Activated T-helper 1 cell treated with anti-CD3 and anti-CD28 coated beads, Interleukin-2, amount 50 U/mL, for 16 hours (primary cell): ENCODE data around the gene ZC3HAV1.
"Not testable (repeated sequence)": the region's sequence is repeated elsewhere in the genome, so short reads cannot be mapped to it uniquely, and the experiment has no call there.

Source experiments
- DNase-seq, 2 donors: peaks; one replicate each; pipeline ENCODE4 v3.0.0-alpha.2; 2020; ENCODE audit warnings: low read depth in 1 of 2, low spot score in 1 of 2

Gene ZC3HAV1

DNA sequence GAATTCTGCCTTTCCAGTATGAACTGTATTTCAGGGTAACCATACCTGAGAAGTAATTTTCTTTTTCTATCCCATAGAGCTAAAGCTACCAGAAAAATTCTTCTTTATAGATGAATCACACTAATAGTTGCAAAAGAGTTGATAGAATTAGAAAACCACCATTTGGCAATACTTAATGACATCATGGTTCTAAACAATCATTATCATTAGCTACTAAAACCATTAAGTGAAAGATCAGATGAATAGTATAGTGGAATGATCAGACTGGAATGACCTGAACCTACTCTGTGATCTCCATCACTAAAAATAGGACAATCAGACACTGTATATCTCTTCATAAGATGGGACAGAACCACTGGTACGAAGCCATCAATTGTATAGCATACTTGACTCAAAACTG is 53.8 kb downstream of the ZC3HAV1 start:
- DNase-seq, result no peak

DNA sequence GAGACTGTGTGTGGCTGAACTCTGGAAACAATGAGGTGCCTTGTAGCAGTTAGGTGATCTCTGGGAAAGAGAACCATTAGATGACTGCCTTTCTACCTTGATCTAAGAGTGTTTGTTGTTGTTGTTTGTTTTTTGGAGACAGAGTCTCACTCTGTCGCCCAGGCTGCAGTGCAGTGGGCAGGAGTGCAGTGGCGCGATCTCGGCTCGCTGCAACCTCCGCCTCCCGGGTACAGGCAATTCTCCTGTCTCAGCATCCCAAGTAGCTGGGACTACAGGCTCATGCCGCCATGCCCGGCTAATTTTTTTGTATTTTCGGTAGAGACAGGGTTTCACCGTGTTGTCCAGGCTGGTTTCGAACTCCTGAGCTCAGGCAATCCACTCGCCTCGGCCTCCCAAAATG is 54.9 kb downstream of the ZC3HAV1 start:
- DNase-seq, result not testable (repeated sequence)

GRCh38 chr7:139054101-139054500 is 55.4 kb downstream of the ZC3HAV1 start:
- DNase-seq, result no peak

GRCh38 chr7:139051655-139052054 is 57.9 kb downstream of the ZC3HAV1 start:
- DNase-seq, result no peak

GRCh38 chr7:139049936-139050335 is 59.6 kb downstream of the ZC3HAV1 start:
- DNase-seq, result no peak

GRCh38 chr7:139049111-139049510 is 60.4 kb downstream of the ZC3HAV1 start:
- no peak for DNase-seq

- no peak for DNase-seq
These were observed 61.5 kb downstream of the ZC3HAV1 start for GRCh38 chr7:139047970-139048369.

GRCh38 chr7:139046143-139046542 is 63.4 kb downstream of the ZC3HAV1 start:
- DNase-seq, result no peak

DNA sequence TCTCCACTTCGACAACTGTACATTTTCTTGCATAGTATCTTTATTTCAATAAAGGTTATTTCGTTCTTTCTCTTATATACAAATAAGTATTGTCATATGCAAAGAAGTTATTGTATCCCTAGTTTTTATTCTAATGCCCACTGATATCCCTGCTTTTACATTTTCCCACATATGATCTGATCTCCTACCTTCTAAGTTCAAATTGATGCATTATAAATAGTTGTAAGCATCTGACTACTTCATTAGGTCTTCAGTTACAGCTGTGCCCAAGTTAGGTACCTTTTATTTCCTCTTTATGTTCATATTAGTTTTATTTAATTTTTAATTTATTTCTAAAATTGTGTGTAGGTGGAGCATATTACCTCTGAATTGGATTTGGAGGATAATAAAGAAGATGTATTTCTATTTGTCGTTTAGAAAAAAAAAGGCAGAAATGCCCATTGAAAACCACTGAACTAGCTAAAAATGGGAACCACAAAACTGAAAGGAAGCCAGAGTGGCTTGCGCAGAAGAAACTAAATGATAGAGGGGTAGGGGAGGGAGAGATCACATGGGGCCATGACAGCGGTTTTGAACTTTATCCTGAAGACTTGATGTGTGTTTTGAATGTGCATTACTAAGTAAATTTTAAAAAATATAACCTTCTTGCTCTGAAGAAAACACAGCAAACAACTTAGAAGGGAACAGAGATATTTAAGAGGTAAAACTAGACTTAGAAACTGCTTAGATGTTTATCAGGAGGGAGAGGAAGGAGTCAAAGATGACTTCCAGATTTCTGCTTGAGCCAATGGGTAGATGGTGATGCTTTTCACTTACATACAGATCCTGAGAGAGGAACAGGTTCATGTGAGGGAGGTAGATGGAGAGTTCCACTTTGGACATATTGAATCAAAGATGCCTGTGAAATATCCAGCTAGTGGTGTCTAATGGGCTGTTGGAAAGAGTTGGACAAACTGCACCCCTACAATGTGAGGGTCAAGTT is 64.4 kb downstream of the ZC3HAV1 start:
- DNase-seq, result no peak

GRCh38 chr7:139043823-139044812 is 65.4 kb downstream of the ZC3HAV1 start:
- DNase-seq, result peak; percentile 51 to 55

DNA sequence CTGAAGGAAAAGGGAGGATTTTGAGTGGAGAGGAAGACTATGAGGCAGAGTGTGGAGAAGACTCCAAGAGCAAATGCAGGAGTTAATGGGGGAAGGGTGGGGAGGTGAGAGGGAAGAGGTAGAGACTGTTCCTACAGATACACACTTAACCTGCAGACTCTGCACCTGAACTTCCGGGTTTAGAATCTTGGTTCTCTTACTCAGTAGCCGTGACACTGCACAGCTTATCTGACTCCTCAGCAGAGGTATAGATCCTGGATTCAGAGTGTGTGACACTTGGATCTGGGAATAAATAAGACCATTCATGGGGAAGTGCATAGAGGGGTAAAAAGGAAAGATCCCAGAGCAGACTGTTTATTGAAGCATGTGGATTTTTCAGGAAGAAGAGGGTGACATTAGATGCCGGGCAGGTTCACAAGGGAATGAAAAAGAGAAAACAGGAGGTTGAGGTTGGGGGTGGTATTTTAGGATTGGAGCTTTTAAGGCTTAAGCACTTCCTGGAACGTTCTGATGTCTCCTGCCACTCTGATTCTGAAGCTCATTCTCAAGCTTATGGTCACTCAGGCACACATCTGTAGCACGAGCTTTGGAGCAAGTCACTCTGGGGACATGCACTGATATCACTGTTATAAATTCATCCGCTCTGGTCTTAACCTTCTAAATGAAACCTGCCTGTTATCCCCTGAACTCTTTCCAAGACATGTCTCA is 68.0 kb downstream of the ZC3HAV1 start:
- DNase-seq, result no peak

DNA sequence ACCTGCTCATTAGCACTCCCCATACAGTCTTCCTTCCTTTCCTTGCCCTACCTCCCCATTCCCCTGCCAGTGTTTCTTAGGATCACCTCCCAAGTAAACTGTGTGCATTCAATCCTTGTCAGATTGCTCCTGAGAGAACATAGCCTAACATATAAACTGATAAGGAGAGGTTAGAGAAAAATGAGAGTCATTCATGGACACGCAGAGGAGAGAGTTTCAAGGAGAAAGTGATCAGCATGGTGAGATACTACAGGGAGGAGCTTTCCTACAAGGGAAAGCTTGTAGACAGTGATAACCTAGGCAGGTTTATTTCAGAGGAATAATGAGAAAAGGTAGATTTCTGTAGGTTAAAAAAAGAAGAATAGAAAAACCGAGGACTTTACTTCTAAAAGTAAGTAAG is 70.8 kb downstream of the ZC3HAV1 start:
- DNase-seq, result no peak

- no peak for DNase-seq
These were observed 72.6 kb downstream of the ZC3HAV1 start for GRCh38 chr7:139036901-139037300.

DNA sequence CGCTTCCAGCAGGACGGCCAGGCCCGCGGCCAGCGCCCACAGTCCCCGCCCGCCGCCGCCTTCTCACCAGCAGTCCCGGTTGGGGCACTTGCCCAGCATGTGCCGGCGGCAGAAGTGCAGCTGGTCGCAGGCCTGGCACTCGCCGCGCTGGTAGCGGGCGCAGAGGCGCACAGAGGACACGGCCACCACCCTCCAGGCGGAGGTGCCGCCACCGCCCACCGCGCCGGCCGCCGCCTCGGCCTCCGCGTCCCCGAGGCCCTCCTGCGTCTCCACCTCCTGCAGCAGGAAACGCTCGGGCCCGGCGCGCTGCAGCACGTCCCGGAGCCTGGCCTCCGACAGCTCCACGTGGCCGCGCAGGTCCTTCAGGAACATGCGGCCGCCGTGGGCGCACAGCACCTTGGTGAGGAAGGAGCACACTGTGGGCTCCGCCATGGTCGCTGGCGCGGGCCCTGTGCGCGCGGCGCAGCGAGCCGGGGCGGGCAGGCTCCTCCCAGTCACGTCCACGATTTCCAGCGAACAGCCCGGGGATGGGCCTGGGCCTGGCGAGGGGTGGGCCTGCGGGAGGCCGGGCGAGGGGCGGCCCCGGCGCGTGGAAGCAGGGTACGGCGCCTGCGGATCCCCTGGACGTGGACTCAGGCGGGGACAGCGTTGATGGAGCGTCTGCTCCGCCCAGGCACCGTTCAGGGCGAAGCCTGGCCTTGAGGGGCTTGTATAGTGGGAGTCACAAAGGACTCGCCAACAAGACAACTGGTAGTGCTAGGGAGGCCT is 73.8 kb downstream of the ZC3HAV1 start, which contains the start of gene ZC3HAV1L:
Gene ZC3HAV1L, minus strand, starts transcription at position 457 of the 768 bp plus-strand sequence. Its CDS starts 25 bp downstream, at position 432.
- DNase-seq, result no peak

DNA sequence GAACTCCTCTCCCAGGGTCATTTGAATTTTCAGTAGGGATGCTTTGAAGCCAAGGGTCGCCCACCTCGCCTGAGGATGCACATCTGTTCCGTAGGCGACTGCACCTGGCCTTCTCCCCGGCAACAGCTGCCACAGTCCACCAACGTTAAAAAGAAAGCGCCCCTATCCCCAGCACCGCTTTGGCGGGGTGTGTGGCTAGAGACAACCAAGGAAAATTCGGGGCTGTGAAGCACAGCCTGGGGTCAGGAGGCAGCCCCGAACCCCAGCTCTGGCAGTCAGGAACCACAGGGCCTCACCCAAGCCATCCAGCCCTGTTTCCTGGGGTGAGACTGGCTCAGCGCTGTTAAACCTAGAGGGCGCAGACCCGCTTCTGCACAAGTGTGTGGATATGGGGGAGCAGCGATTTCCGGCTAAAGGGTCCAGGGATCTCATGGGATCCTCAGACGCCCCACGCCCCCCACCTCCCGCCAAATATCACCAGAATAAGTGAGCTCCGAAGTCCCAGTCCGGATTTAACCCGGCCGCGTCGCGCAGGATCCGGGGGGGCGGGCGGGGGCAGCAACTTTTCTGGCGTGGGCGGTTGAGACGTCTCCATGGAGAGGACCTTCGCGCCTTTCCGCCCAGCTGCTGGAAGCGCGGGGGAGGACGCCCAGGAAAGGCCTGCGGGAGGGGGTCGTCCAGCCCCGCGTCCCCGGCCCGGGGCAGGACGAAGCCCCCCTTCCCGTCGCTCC is 74.5 kb downstream of the ZC3HAV1 start:
- no peak for DNase-seq

- DNase-seq, result no peak
These were observed 75.2 kb downstream of the ZC3HAV1 start for GRCh38 chr7:139034336-139034735.

DNA sequence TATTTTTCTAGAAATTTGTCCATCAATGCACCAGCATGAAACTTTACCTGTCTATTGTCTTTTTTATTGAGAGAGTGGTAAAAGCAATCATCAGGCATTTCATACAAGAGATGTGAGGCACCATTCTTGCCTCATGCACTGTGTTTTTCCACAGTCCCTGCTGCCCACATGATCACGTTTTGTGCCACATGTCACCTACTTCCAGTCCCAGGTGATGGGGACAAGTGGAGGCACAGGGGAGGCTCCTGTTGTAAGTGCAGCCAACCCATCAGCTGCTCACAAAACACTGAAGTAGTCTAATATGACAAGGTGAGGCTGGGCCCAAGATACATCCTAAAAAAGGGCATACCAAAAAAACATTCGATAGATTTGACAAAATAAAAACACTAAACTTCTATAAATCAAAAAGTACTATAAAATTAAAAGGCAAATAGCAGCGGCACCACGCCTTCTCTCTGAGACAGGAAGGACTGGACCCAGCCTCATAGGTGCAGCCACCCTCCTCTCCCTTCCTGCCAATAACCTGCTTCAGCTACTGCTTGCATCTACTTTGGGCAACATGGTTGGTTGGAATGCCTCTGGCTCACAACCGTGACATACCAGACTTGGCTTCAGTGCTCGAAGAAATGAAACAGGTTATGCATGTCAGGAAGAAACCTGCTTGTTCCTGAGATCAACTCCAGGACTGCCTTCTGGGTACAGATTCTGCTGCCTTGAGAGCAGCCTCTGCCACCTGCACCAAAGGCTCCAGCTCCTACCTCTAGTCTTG is 76.0 kb downstream of the ZC3HAV1 start:
- no peak for DNase-seq

- no peak for DNase-seq
These were observed 77.0 kb downstream of the ZC3HAV1 start for GRCh38 chr7:139032473-139032872.

- DNase-seq, result no peak
These were observed 80.2 kb downstream of the ZC3HAV1 start for GRCh38 chr7:139029353-139029752.
